SIG-M5 treated with dmso at 0.1 percent for 504 hours (cell line): ENCODE measurements around the gene BOD1.
A peak's percentile ranks its signal among the peaks of the same experiment; 100 is the strongest.

Experiments
- DNase-seq: peaks from one replicate; lab custom pipeline; 2025; ENCODE audit not compliant: unreplicated experiment; lab: John Stamatoyannopoulos, UW

BOD1 gene

GRCh38 chr5:173581408-173582215 is 34.8 kb downstream of the BOD1 start:
- no peak for DNase-seq

- DNase-seq, result no peak
Observed at GRCh38 chr5:173578947-173579615, 37.4 kb downstream of the BOD1 start.

- DNase-seq, result no peak
Observed at GRCh38 chr5:173577817-173578216, 38.6 kb downstream of the BOD1 start.

GRCh38 chr5:173577166-173577565 is 39.3 kb downstream of the BOD1 start:
- no peak for DNase-seq

GRCh38 chr5:173575985-173576384 is 40.5 kb downstream of the BOD1 start:
- no peak for DNase-seq

GRCh38 chr5:173574983-173575382 is 41.5 kb downstream of the BOD1 start:
- DNase-seq, result no peak

GRCh38 chr5:173573126-173573960 is 43.1 kb downstream of the BOD1 start:
- DNase-seq, result peak; percentile 42

GRCh38 chr5:173572431-173573125 is 43.9 kb downstream of the BOD1 start:
- no peak for DNase-seq

GRCh38 chr5:173570321-173571090 is 45.9 kb downstream of the BOD1 start:
- no peak for DNase-seq

GRCh38 chr5:173568703-173569102 is 47.7 kb downstream of the BOD1 start:
- DNase-seq, result no peak

- DNase-seq, result no peak
Observed at GRCh38 chr5:173568128-173568527, 48.3 kb downstream of the BOD1 start.

- DNase-seq, result no peak
Observed at GRCh38 chr5:173567548-173567947, 48.9 kb downstream of the BOD1 start.

- no peak for DNase-seq
Observed at GRCh38 chr5:173565491-173566072, 50.9 kb downstream of the BOD1 start.

- no peak for DNase-seq
Observed at GRCh38 chr5:173564106-173564505, 52.3 kb downstream of the BOD1 start.

- no peak for DNase-seq
Observed at GRCh38 chr5:173563246-173563645, 53.2 kb downstream of the BOD1 start.

GRCh38 chr5:173562451-173562850 is 54.0 kb downstream of the BOD1 start:
- DNase-seq, result no peak
